H9 (cell line): ENCODE data around the gene DOK6. TPM values are rescaled to one million over a fixed set of nuclear protein-coding genes. Genes with fewer than 3 reads are reported as not detected.

ENCODE experiments used
- DNase-seq: peaks from one replicate; pipeline ENCODE4 v3.0.0-alpha.2; 2017
- H2AFZ ChIP-seq: one replicate; pipeline ENCODE4 v1.6.1; 2013; ENCODE audit warnings: mild to moderate bottlenecking, low read length, control low read depth, moderate library complexity
- H2AK5ac ChIP-seq: 2 replicates; pipeline ENCODE4 v1.6.1; 2013; ENCODE audit warnings: low read length, control low read depth, mixed read lengths; ENCODE audit not compliant: insufficient read length
- H2BK120ac ChIP-seq: one replicate; pipeline ENCODE4 v1.6.1; 2013; ENCODE audit warnings: low read depth, mild to moderate bottlenecking, low read length, control low read depth, inconsistent platforms; ENCODE audit not compliant: poor library complexity, severe bottlenecking
- H2BK12ac ChIP-seq: 2 replicates; pipeline ENCODE4 v1.6.1; 2013; ENCODE audit warnings: low read length, control low read depth, mixed read lengths, low read depth; ENCODE audit not compliant: insufficient read length
- H2BK15ac ChIP-seq: 2 replicates; pipeline ENCODE4 v1.6.1; 2013; ENCODE audit warnings: low read depth, low read length, control low read depth
- H2BK20ac ChIP-seq: one replicate; pipeline ENCODE4 v1.6.1; 2013; ENCODE audit warnings: low read depth, mild to moderate bottlenecking, low read length, control low read depth, inconsistent platforms; ENCODE audit not compliant: poor library complexity, severe bottlenecking
- H2BK5ac ChIP-seq: 2 replicates; pipeline ENCODE4 v1.6.1; 2013; ENCODE audit warnings: low read length, control low read depth, mixed read lengths; ENCODE audit not compliant: insufficient read length
- H3K14ac ChIP-seq: 2 replicates; pipeline ENCODE4 v1.6.1; 2013; ENCODE audit warnings: low read length, control low read depth; ENCODE audit not compliant: insufficient read depth
- H3K18ac ChIP-seq: 2 replicates; pipeline ENCODE4 v1.6.1; 2013; ENCODE audit warnings: low read depth, mild to moderate bottlenecking, mixed read lengths, low read length, control low read depth; ENCODE audit not compliant: insufficient read length
- H3K23ac ChIP-seq: 2 replicates; pipeline ENCODE4 v1.6.1; 2013; ENCODE audit warnings: low read length, control low read depth, mixed read lengths, low read depth; ENCODE audit not compliant: insufficient read length
- H3K23me2 ChIP-seq: 2 replicates; pipeline ENCODE4 v1.6.1; 2013; ENCODE audit warnings: low read depth, mild to moderate bottlenecking, mixed read lengths, low read length, control low read depth; ENCODE audit not compliant: insufficient read length, poor library complexity, severe bottlenecking
- H3K27ac ChIP-seq: 2 replicates; pipeline ENCODE4 v1.5.1; 2013; ENCODE audit warnings: low read length, control low read depth, mixed read lengths, low read depth; ENCODE audit not compliant: insufficient read length
- H3K27me3 ChIP-seq: 2 replicates; pipeline ENCODE4 v1.6.1; 2013; ENCODE audit warnings: low read length, control low read depth, inconsistent platforms; ENCODE audit not compliant: insufficient read depth
- H3K4ac ChIP-seq: 2 replicates; pipeline ENCODE4 v1.6.1; 2013; ENCODE audit warnings: low read depth, mild to moderate bottlenecking, control low read depth, inconsistent platforms, low read length, moderate library complexity
- H3K4me1 ChIP-seq: 2 replicates; pipeline ENCODE4 v1.6.1; 2013; ENCODE audit warnings: low read length, control low read depth, inconsistent platforms; ENCODE audit not compliant: insufficient read depth
- H3K4me2 ChIP-seq: 2 replicates; pipeline ENCODE4 v1.6.1; 2013; ENCODE audit warnings: low read length, control low read depth, mixed read lengths; ENCODE audit not compliant: insufficient read length, insufficient read depth
- H3K56ac ChIP-seq: 2 replicates; pipeline ENCODE4 v1.6.1; 2013; ENCODE audit warnings: low read depth, mild to moderate bottlenecking, mixed read lengths, low read length, control low read depth; ENCODE audit not compliant: insufficient read length
- H3K79me1 ChIP-seq: 2 replicates; pipeline ENCODE4 v1.6.1; 2013; ENCODE audit warnings: low read depth, mild to moderate bottlenecking, moderate library complexity, low read length, control low read depth, inconsistent platforms; ENCODE audit not compliant: insufficient read depth, poor library complexity, severe bottlenecking
- H3K79me2 ChIP-seq: 2 replicates; pipeline ENCODE4 v1.6.1; 2013; ENCODE audit warnings: low read length, control low read depth, inconsistent platforms; ENCODE audit not compliant: insufficient read depth
- H3K9ac ChIP-seq: 2 replicates; pipeline ENCODE4 v1.6.1; 2013; ENCODE audit warnings: low read length, control low read depth, mixed read lengths; ENCODE audit not compliant: insufficient read length; ENCODE audit errors: extremely low read depth
- H3K9me3 ChIP-seq: one replicate; pipeline ENCODE4 v1.6.1; 2013; ENCODE audit warnings: low read depth, low read length, inconsistent platforms; ENCODE audit not compliant: control insufficient read depth
- H3T11ph ChIP-seq: one replicate; pipeline ENCODE4 v1.6.1; 2013; ENCODE audit warnings: mild to moderate bottlenecking, low read length, control low read depth, inconsistent platforms
- H4K20me1 ChIP-seq: one replicate; pipeline ENCODE4 v1.6.1; 2013; ENCODE audit not compliant: control insufficient read depth, insufficient read length, insufficient read depth
- H4K5ac ChIP-seq: 2 replicates; pipeline ENCODE4 v1.6.1; 2013; ENCODE audit warnings: low read depth, mild to moderate bottlenecking, mixed read lengths, low read length, control low read depth; ENCODE audit not compliant: insufficient read length
- H4K8ac ChIP-seq: replicated peaks from 2 replicates; pipeline ENCODE4 v1.6.1; 2013; ENCODE audit warnings: low read length, control low read depth, mixed read lengths, low read depth; ENCODE audit not compliant: insufficient read length
- H4K91ac ChIP-seq: 2 replicates; pipeline ENCODE4 v1.6.1; 2013; ENCODE audit warnings: low read depth, mild to moderate bottlenecking, moderate library complexity, mixed read lengths, low read length, control low read depth; ENCODE audit not compliant: insufficient read length
- H3K27ac Mint-ChIP-seq, 3 experiments: 2 replicates in 2 of 3; 3 replicates in 1 of 3; pipeline ENCODE4 v1.8.0; 2020 to 2021; ENCODE audit warnings: mixed read lengths in 3 of 3, mild to moderate bottlenecking in 1 of 3, moderate library complexity in 1 of 3
- H3K27me3 Mint-ChIP-seq: 2 replicates; pipeline ENCODE4 v1.8.0; 2021; ENCODE audit warnings: low read depth, mild to moderate bottlenecking, moderate library complexity, mixed read lengths
- H3K36me3 Mint-ChIP-seq, 3 experiments: 2 replicates in 2 of 3; 3 replicates in 1 of 3; pipeline ENCODE4 v1.8.0; 2020 to 2021; ENCODE audit warnings: low read depth in 3 of 3, mixed read lengths in 3 of 3; ENCODE audit not compliant: insufficient read depth in 1 of 3
- H3K4me1 Mint-ChIP-seq, 2 experiments: 2 replicates each; pipeline ENCODE4 v1.8.0; 2020; ENCODE audit warnings: mixed read lengths in 2 of 2
- H3K4me3 Mint-ChIP-seq, 2 experiments: 2 replicates in 1 of 2; 3 replicates in 1 of 2; pipeline ENCODE4 v1.8.0; 2020 to 2021; ENCODE audit warnings: mild to moderate bottlenecking in 2 of 2, mixed read lengths in 2 of 2, moderate library complexity in 1 of 2
- H3K9me3 Mint-ChIP-seq, 2 experiments: 2 replicates in 1 of 2; 3 replicates in 1 of 2; pipeline ENCODE4 v1.8.0; 2020; ENCODE audit warnings: mild to moderate bottlenecking in 2 of 2, mixed read lengths in 2 of 2, moderate library complexity in 1 of 2
- CTCF ChIP-seq: fragments of 200-600 bp; sonication (generic); conservative IDR thresholded peaks from 3 replicates; pipeline ENCODE4 v1.8.0; 2021; ENCODE audit warnings: antibody characterized with exemption, mild to moderate bottlenecking
- WGBS: extraction: QIAGEN DNeasy Blood & Tissue Kit; methylation state at CpG from one replicate; pipeline ENCODE4 v1.1.7; 2013; ENCODE audit warnings: missing lambda C conversion rate, low lambda C conversion rate, mixed read lengths; ENCODE audit not compliant: insufficient read length; ENCODE audit errors: extremely low coverage; 5-methylcytosine and 5-hydroxymethylcytosine counted together
- total RNA-seq: library from RNA; stranded (reverse); gene quantifications from 2 replicates; pipeline ENCODE4 v1.2.1, GENCODE V29; 2021

DOK6 gene
- total RNA-seq, 1 experiment from 2014 or later: 0.20 TPM

- DNase-seq: no peak
- Histone ChIP-seq H2BK120ac (no peak overlapping the region), H3K4me2 (no peak overlapping the region), H2BK20ac (no peak overlapping the region), H2BK12ac (no peak overlapping the region), H3K27me3 (no peaks in the 10 kb centered on the region), H2AK5ac (no peak overlapping the region), H3K23me2 (no peaks in the 10 kb centered on the region), H4K8ac (no peak overlapping the region), H3K4ac (no peak overlapping the region), H3K23ac (no peak overlapping the region), H4K20me1 (no peaks in the 10 kb centered on the region), H3K79me1 (no peaks in the 10 kb centered on the region), H3K9ac (no peak overlapping the region), H3K9me3 (no peaks in the 10 kb centered on the region), H2BK15ac (no peak overlapping the region), H4K91ac (no peak overlapping the region), H3K14ac (no peak overlapping the region), H3K56ac (no peak overlapping the region), H2AFZ (no peak overlapping the region), H3K18ac (no peak overlapping the region), H3T11ph (no peak overlapping the region), H3K79me2 (no peaks in the 10 kb centered on the region), H3K4me1 (no peaks in the 10 kb centered on the region), H4K5ac (no peak overlapping the region), H3K27ac (no peak overlapping the region), H2BK5ac (no peak overlapping the region)
- H3K27me3 Mint-ChIP-seq: no peaks in the 10 kb centered on the region
- no peak overlapping the region for H3K4me3 Mint-ChIP-seq
- no peak overlapping the region for H3K27ac Mint-ChIP-seq
- TF ChIP-seq CTCF: no peak
- H3K4me1 Mint-ChIP-seq: peaks cover 5 to 7% of the 10 kb centered on the region in 2 experiments; a peak in 3 of 4 replicates
- peaks cover 0 to 13% (median 0%) of the 10 kb centered on the region in 3 experiments; a peak in 4 of 7 replicates for H3K36me3 Mint-ChIP-seq
- no CpG with 5 or more reads among the region's 1 CpG for WGBS
- H3K9me3 Mint-ChIP-seq: peaks cover 8 to 11% of the 10 kb centered on the region in 2 experiments; a peak in 4 of 5 replicates
Observed at GRCh38 chr18:69813559-69813958, 412.9 kb downstream of the DOK6 start.
